ENCODE data around the gene ODF2. TPM values are rescaled to one million over a fixed set of nuclear protein-coding genes. Genes with fewer than 3 reads are reported as not detected.

ODF2 gene
- polyA plus RNA-seq, 1 donor (not counting 4 experiments of a cell fraction or from before 2014, with no cell fraction given), result 14.0 TPM

DNA sequence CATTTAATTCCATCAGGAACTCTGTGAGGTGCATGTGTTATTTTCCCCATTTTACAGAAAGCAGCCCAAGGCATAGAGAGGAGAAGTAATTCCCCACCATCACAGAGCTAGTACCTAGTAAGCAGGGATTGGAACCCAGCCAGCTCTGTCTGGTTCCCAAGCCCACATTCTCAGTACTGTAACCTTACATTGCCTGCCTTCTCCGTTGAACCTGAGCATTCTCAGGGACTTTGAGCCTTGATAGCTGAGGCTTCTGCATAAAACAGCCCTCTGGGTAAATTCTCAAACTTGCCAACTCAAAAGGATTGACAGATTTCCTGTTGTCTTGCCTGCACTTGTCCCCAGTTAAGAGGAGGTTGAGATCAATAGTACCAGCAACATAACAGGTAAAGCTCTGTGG is 39.5 kb downstream of the ODF2 start:
- Histone ChIP-seq H3K4me1 (ENCODE audit: control insufficient read depth, extremely low read depth, insufficient read depth, low read length) (peaks cover 20% of the 10 kb centered on the region), H3K9me1 (ENCODE audit: control insufficient read depth, extremely low read depth, insufficient read depth, low read length) (no peaks in the 10 kb centered on the region), H3K4me3 (ENCODE audit: control insufficient read depth in 2 of 3, extremely low read depth in 1 of 3, insufficient read depth in 2 of 3, low read depth in 1 of 3, low read length in 3 of 3) (no peak overlapping the region), H3K36me3 (ENCODE audit: control insufficient read depth in 2 of 2, extremely low read depth in 1 of 2, insufficient read depth in 2 of 2, low read length in 2 of 2) (peaks cover 24 to 49% of the 10 kb centered on the region in 2 experiments), H3K9me3 (ENCODE audit: control insufficient read depth, low read depth, low read length) (no peaks in the 10 kb centered on the region), H4K20me1 (ENCODE audit: control insufficient read depth, extremely low read depth, insufficient read depth, low read length) (no peaks in the 10 kb centered on the region), H3K4me2 (ENCODE audit: control insufficient read depth, extremely low read depth, insufficient read depth, low read depth, low read length) (peak overlapping the region; percentile 33), H2AFZ (ENCODE audit: control insufficient read depth, low read length) (no peak overlapping the region), H3K9ac (ENCODE audit: control insufficient read depth, extremely low read depth, insufficient read depth, low read length) (no peak overlapping the region), H3K27ac (ENCODE audit: control insufficient read depth, insufficient read depth, low read length) (no peak overlapping the region), H3K27me3 (ENCODE audit: control insufficient read depth, extremely low read depth, insufficient read depth, low read length) (no peaks in the 10 kb centered on the region), H3K79me2 (ENCODE audit: control insufficient read depth, insufficient read depth, low read length) (no peaks in the 10 kb centered on the region)
- DNase-seq (ENCODE audit: low read depth, low spot score), result no peak
- FAIRE-seq, result peak; percentile 67
- TF ChIP-seq, protein P1, sequence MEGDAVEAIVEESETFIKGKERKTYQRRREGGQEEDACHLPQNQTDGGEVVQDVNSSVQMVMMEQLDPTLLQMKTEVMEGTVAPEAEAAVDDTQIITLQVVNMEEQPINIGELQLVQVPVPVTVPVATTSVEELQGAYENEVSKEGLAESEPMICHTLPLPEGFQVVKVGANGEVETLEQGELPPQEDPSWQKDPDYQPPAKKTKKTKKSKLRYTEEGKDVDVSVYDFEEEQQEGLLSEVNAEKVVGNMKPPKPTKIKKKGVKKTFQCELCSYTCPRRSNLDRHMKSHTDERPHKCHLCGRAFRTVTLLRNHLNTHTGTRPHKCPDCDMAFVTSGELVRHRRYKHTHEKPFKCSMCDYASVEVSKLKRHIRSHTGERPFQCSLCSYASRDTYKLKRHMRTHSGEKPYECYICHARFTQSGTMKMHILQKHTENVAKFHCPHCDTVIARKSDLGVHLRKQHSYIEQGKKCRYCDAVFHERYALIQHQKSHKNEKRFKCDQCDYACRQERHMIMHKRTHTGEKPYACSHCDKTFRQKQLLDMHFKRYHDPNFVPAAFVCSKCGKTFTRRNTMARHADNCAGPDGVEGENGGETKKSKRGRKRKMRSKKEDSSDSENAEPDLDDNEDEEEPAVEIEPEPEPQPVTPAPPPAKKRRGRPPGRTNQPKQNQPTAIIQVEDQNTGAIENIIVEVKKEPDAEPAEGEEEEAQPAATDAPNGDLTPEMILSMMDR (optimal IDR thresholded peaks at IDR 0.05 in 1 of 3, IDR thresholded peaks at IDR 0.05 in 1 of 3, conservative IDR thresholded peaks at IDR 0.05 in 1 of 3; ENCODE audit: extremely low read depth in 1 of 3, insufficient read depth in 2 of 3, low read length in 3 of 3), result no peak
- no peak for TF ChIP-seq EZH2 (IDR thresholded peaks at IDR 0.05; ENCODE audit: low read length)
- dilution Hi-C loops (cut with MboI; ENCODE audit: extremely low pct_ligation_motif_present, low sequenced_read_pairs), result no loop called here

DNA sequence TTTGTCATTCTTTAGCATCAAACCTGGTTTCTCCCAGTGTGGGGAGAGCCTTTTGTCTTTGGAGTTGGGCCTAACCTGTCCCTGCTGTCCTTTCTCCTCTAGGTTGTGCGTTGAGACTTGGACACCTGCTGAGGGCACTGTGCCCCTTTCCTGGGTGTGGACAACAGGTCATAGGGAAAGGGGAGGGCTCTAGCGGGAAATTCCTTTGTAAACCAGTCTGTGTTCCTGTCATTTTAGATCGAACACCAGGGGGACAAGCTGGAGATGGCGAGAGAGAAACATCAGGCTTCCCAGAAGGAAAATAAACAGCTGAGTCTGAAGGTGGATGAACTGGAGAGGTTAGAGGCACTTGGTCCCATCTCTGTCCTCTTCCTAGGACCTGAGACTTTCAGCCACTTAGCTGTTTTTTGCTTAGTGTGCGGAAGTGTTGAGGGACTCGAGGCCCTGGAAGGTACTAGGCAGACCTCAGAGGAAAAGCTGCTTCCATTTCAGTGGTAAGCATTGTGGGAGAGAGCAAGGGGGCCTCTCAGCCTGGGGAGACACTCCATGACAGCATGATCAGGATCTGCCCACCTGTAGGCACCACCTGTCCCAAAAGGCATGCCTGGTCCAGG is 40.1 kb downstream of the ODF2 start:
- no peak for TF ChIP-seq EZH2 (IDR thresholded peaks at IDR 0.05; ENCODE audit: low read length)
- TF ChIP-seq, protein P1 (optimal IDR thresholded peaks at IDR 0.05 in 1 of 3, IDR thresholded peaks at IDR 0.05 in 1 of 3, conservative IDR thresholded peaks at IDR 0.05 in 1 of 3; ENCODE audit: extremely low read depth in 1 of 3, insufficient read depth in 2 of 3, low read length in 3 of 3), result peak in 1 of 3 experiments; percentile 25
- Histone ChIP-seq H3K79me2 (ENCODE audit: control insufficient read depth, insufficient read depth, low read length) (no peaks in the 10 kb centered on the region), H3K36me3 (ENCODE audit: control insufficient read depth in 2 of 2, extremely low read depth in 1 of 2, insufficient read depth in 2 of 2, low read length in 2 of 2) (peaks cover 24 to 53% of the 10 kb centered on the region in 2 experiments), H3K27me3 (ENCODE audit: control insufficient read depth, extremely low read depth, insufficient read depth, low read length) (no peaks in the 10 kb centered on the region), H4K20me1 (ENCODE audit: control insufficient read depth, extremely low read depth, insufficient read depth, low read length) (no peaks in the 10 kb centered on the region), H2AFZ (ENCODE audit: control insufficient read depth, low read length) (no peak overlapping the region), H3K9me1 (ENCODE audit: control insufficient read depth, extremely low read depth, insufficient read depth, low read length) (no peaks in the 10 kb centered on the region), H3K4me1 (ENCODE audit: control insufficient read depth, extremely low read depth, insufficient read depth, low read length) (peaks cover 20% of the 10 kb centered on the region), H3K4me3 (ENCODE audit: control insufficient read depth in 2 of 3, extremely low read depth in 1 of 3, insufficient read depth in 2 of 3, low read depth in 1 of 3, low read length in 3 of 3) (no peak overlapping the region), H3K9me3 (ENCODE audit: control insufficient read depth, low read depth, low read length) (no peaks in the 10 kb centered on the region), H3K4me2 (ENCODE audit: control insufficient read depth, extremely low read depth, insufficient read depth, low read depth, low read length) (no peak overlapping the region), H3K27ac (ENCODE audit: control insufficient read depth, insufficient read depth, low read length) (no peak overlapping the region), H3K9ac (ENCODE audit: control insufficient read depth, extremely low read depth, insufficient read depth, low read length) (no peak overlapping the region)
- FAIRE-seq (no peak), DNase-seq (ENCODE audit: low read depth, low spot score) (no peak)
- dilution Hi-C loops (cut with MboI; ENCODE audit: extremely low pct_ligation_motif_present, low sequenced_read_pairs), result no loop called here

Data from keratinocyte (primary cell).